K562 (cell line): ENCODE data around the gene MAST1. TPM values are rescaled to one million over a fixed set of nuclear protein-coding genes. Genes with fewer than 3 reads are reported as not detected.

ENCODE experiments used
- ATAC-seq: fragments of 200-7000 bp; cut with Tn5 transposase; 3 replicates; pipeline ENCODE4 v1.9.1; 2020; ENCODE audit warnings: moderate library complexity
- BruUV-seq: library from RNA; stranded (reverse); fragments of 400-500 nt; replicated peaks from 2 replicates; lab custom pipeline; 2021; lab: Mats Ljungman, UMichigan
- CTCF ChIA-PET: fragments of 300-600 bp; formaldehyde crosslinking; extraction: SDS; loops from one replicate; lab custom pipeline; 2021; ENCODE audit warnings: low intra/inter-chr PET ratio; lab: Yijun Ruan, JAX
- POLR2A ChIA-PET: fragments of 300-600, 350-650 bp; sonication (Branson Sonifier 250); formaldehyde crosslinking; extraction: SDS; loops from one replicate; lab custom pipeline; 2021; ENCODE audit warnings: antibody characterized with exemption, inconsistent platforms; lab: Yijun Ruan, JAX
- DNase-seq, 4 experiments: peaks; one replicate each; pipeline versions ENCODE4 v3.0.0 to v3.0.0-alpha.2; 2011 to 2018; ENCODE audit warnings: low spot score in 3 of 4, mixed read lengths in 3 of 4; ENCODE audit errors: extremely low read depth in 1 of 4
- FAIRE-seq: peaks from 2 replicates; lab custom pipeline; 2011; peaks lifted over from hg19 to GRCh38; lab: Jason Lieb, UNC
- H2AFZ ChIP-seq: 2 replicates; pipeline ENCODE4 v1.6.0; 2011; ENCODE audit warnings: low read depth, low read length, control low read depth, inconsistent platforms
- H3K27ac ChIP-seq: fragments of 200-600 bp; 3 replicates; pipeline ENCODE4 v1.8.0; 2011; ENCODE audit warnings: low read depth, mild to moderate bottlenecking, control low read depth, inconsistent platforms, low read length, moderate library complexity, mixed read lengths; ENCODE audit errors: extremely low read depth
- H3K27me3 ChIP-seq, 2 experiments: fragments of 300-600 bp in 1 of 2; 2 replicates in 1 of 2; 3 replicates in 1 of 2; pipeline versions ENCODE4 v1.6.0 to v1.8.0; 2011; ENCODE audit warnings: inconsistent platforms in 2 of 2, low read length in 2 of 2, mild to moderate bottlenecking in 1 of 2, mixed read lengths in 1 of 2, moderate library complexity in 1 of 2; ENCODE audit not compliant: control insufficient read depth in 2 of 2, insufficient read depth in 2 of 2
- H3K36me3 ChIP-seq: fragments of 300-600 bp; 3 replicates; pipeline ENCODE4 v1.8.0; 2011; ENCODE audit warnings: mild to moderate bottlenecking, low read length, inconsistent platforms; ENCODE audit not compliant: control insufficient read depth, insufficient read depth
- H3K4me1 ChIP-seq, 2 experiments: fragments of 200-600 bp in 1 of 2; replicated peaks in 1 of 2; 2 replicates in 1 of 2; 3 replicates in 1 of 2; pipeline versions ENCODE4 v1.5.1 to v1.8.0; 2011; ENCODE audit warnings: inconsistent platforms in 2 of 2, low read length in 2 of 2, mild to moderate bottlenecking in 1 of 2, mixed read lengths in 1 of 2, moderate library complexity in 1 of 2; ENCODE audit not compliant: control insufficient read depth in 2 of 2, insufficient read depth in 2 of 2
- H3K4me2 ChIP-seq: 2 replicates; pipeline ENCODE4 v1.6.1; 2011; ENCODE audit warnings: low read length, control low read depth, inconsistent platforms, mixed read lengths; ENCODE audit not compliant: insufficient read depth
- H3K4me3 ChIP-seq: fragments of 200-600 bp; sonication (generic), shearing (Covaris generic); 2 replicates; pipeline ENCODE4 v1.5.1; 2016; ENCODE audit warnings: control low read depth, inconsistent platforms
- H3K79me2 ChIP-seq: fragments of 200-600 bp; 3 replicates; pipeline ENCODE4 v1.8.0; 2011; ENCODE audit warnings: low read length, inconsistent platforms; ENCODE audit not compliant: control insufficient read depth, insufficient read depth
- H3K9ac ChIP-seq, 2 experiments: 2 replicates each; pipeline versions ENCODE4 v1.6.0 to v1.6.1; 2011; ENCODE audit warnings: low read depth in 2 of 2, low read length in 2 of 2, control low read depth in 1 of 2, inconsistent platforms in 1 of 2, mild to moderate bottlenecking in 1 of 2, mixed read lengths in 1 of 2; ENCODE audit not compliant: insufficient read depth in 1 of 2
- H3K9me1 ChIP-seq: one replicate; pipeline ENCODE4 v1.6.0; 2011; ENCODE audit warnings: inconsistent platforms, mild to moderate bottlenecking, low read length, moderate library complexity; ENCODE audit not compliant: control insufficient read depth, insufficient read depth
- H3K9me3 ChIP-seq: replicated peaks from 2 replicates; pipeline ENCODE4 v1.5.1; 2011; ENCODE audit warnings: low read depth, low read length, inconsistent platforms; ENCODE audit not compliant: control insufficient read depth, insufficient read depth
- H4K20me1 ChIP-seq: replicated peaks from 2 replicates; pipeline ENCODE4 v1.6.1; 2011; ENCODE audit warnings: low read length, inconsistent platforms, mixed read lengths; ENCODE audit not compliant: control insufficient read depth, insufficient read depth
- ADNP ChIP-seq: fragments of 200-800 bp; sonication (Bioruptor generic); IDR thresholded peaks from 2 replicates; pipeline ENCODE4 v1.6.1; 2016; ENCODE audit warnings: missing genetic modification characterization, missing compliant biosample characterization
- BCOR ChIP-seq: fragments of 450-650 bp; IDR thresholded peaks from 2 replicates; pipeline ENCODE4 v1.6.1; 2016
- BHLHE40 ChIP-seq: IDR thresholded peaks from 2 replicates; pipeline ENCODE4 v1.6.1; 2011; ENCODE audit warnings: low read length, improper control_type of control experiment
- CAMTA2 ChIP-seq: fragments of 250-450 bp; sonication (Bioruptor Pico); conservative IDR thresholded peaks from 2 replicates; pipeline ENCODE4 v1.5.1; 2022
- CCAR2 ChIP-seq: fragments of 200-400 bp; formaldehyde crosslinking; IDR thresholded peaks from 2 replicates; pipeline ENCODE4 v1.6.1; 2017; ENCODE audit warnings: mild to moderate bottlenecking, low read depth, low read length
- FOSL1 ChIP-seq: fragments of 200-800 bp; sonication (Bioruptor generic); conservative IDR thresholded peaks from 2 replicates; pipeline ENCODE4 v1.6.1; 2016; ENCODE audit warnings: missing genetic modification characterization, missing compliant biosample characterization
- GABPA ChIP-seq: fragments of 200-800 bp; sonication (Bioruptor generic); conservative IDR thresholded peaks from 2 replicates; pipeline ENCODE4 v1.6.1; 2016; ENCODE audit warnings: low read depth, missing genetic modification characterization, missing compliant biosample characterization
- GATAD2A ChIP-seq: fragments of 450-650 bp; IDR thresholded peaks from 2 replicates; pipeline ENCODE4 v1.6.1; 2017
- KLF10 ChIP-seq: fragments of 250-450 bp; sonication (Bioruptor Pico); IDR thresholded peaks from 2 replicates; pipeline ENCODE4 v1.6.1; 2021; ENCODE audit warnings: matching md5 sums
- RBM22 ChIP-seq: fragments of 200-400 bp; formaldehyde crosslinking; IDR thresholded peaks from 2 replicates; pipeline ENCODE4 v1.6.1; 2018; ENCODE audit warnings: low read length, low read depth; ENCODE audit not compliant: poor library complexity, severe bottlenecking
- THRAP3 ChIP-seq: fragments of 450-650 bp; IDR thresholded peaks from 2 replicates; pipeline ENCODE4 v1.6.1; 2016; ENCODE audit warnings: mild to moderate bottlenecking, inconsistent platforms, borderline replicate concordance
- U2AF1 ChIP-seq: fragments of 200-400 bp; formaldehyde crosslinking; optimal IDR thresholded peaks from 2 replicates; pipeline ENCODE3; 2017; ENCODE audit warnings: mild to moderate bottlenecking, low read depth, low read length, moderate library complexity
- U2AF2 ChIP-seq: fragments of 200-400 bp; formaldehyde crosslinking; optimal IDR thresholded peaks from 2 replicates; pipeline ENCODE3; 2017; ENCODE audit warnings: low read depth, mild to moderate bottlenecking, low read length
- ZNF134 ChIP-seq: fragments of 250-450 bp; sonication (Bioruptor Pico); conservative IDR thresholded peaks from 2 replicates; pipeline ENCODE4 v1.4.0; 2020
- ZNF197 ChIP-seq: fragments of 200-800 bp; sonication (Bioruptor generic); IDR thresholded peaks from 2 replicates; pipeline ENCODE4 v1.6.1; 2016; ENCODE audit warnings: low read depth, missing genetic modification characterization, missing compliant biosample characterization
- WGBS: fragments of 100-300 bp; shearing (Covaris generic); methylation state at CpG from one replicate; pipeline ENCODE4 v1.1.6; 2016; ENCODE audit warnings: low coverage, mixed read lengths; ENCODE audit not compliant: insufficient coverage; ENCODE audit errors: missing lambda C conversion rate; 5-methylcytosine and 5-hydroxymethylcytosine counted together
- in situ Hi-C: fragments of 300-500 bp; cut with MboI; formaldehyde crosslinking; loops from 4 replicates; pipeline ENCODE4 v1.15.0; 2018; ENCODE audit warnings: inconsistent platforms, mixed read lengths
- intact Hi-C: fragments of 100-400 bp; cut with micrococcal nuclease; formaldehyde crosslinking; loops from 2 replicates; pipeline ENCODE4 v1.14.2; 2022
- polyA plus RNA-seq, 8 experiments: library from polyadenylated mRNA; depleted of rRNA in 4 of 8; stranded (reverse) in 5 of 8; unstranded in 3 of 8; fragments of >200 nt; fragmentation: Nextera tagmentation in 2 of 8; fragmentation: Illumina TruSeq in 1 of 8; extraction: Ambion mirVana in 2 of 8; extraction: Trizol in 1 of 8; gene quantifications; 2 replicates each; pipeline versions ENCODE4 v1.2.1 to v1.2.3, GENCODE V29; 2011 to 2014; ENCODE audit warnings: inconsistent platforms in 1 of 8, missing spikeins in 1 of 8
- total RNA-seq, 7 experiments: library from RNA; depleted of rRNA in 6 of 7; stranded (reverse); fragments of >200 nt in 6 of 7; fragmentation: Illumina TruSeq in 2 of 7; extraction: Trizol in 2 of 7; gene quantifications; 2 replicates each; pipeline versions ENCODE4 v1.2.1 to v1.2.3, GENCODE V29; 2011 to 2021; ENCODE audit warnings: low replicate concordance in 1 of 7
- TF ChIP-seq, protein P1 (sequence below): sonication (generic); formaldehyde crosslinking; IDR thresholded peaks from 2 replicates; pipeline ENCODE4 v1.8.0; 2022; ENCODE audit warnings: missing genetic modification reagents, mild to moderate bottlenecking, borderline replicate concordance
- TF ChIP-seq, protein P2 (sequence below), 3 experiments: IDR thresholded peaks in 2 of 3; conservative IDR thresholded peaks in 1 of 3; 2 replicates each; pipeline ENCODE4 v1.5.1; 2011 to 2012; ENCODE audit warnings: low read length in 3 of 3, mild to moderate bottlenecking in 3 of 3, control low read depth in 2 of 3, improper control_type of control experiment in 1 of 3, inconsistent platforms in 1 of 3, low read depth in 1 of 3, mixed read lengths in 1 of 3, moderate library complexity in 1 of 3; ENCODE audit not compliant: insufficient read depth in 2 of 3
- TF ChIP-seq, protein P3 (sequence below): IDR thresholded peaks from 2 replicates; pipeline ENCODE4 v1.6.1; 2016; ENCODE audit warnings: missing genetic modification characterization, missing compliant biosample characterization

MAST1 gene
- total and polyA plus RNA-seq, 9 of the 15 experiments (the other 6 are each of a cell fraction or from before 2014, with no cell fraction given), result 0.48 to 10.3 (median 3.9) TPM

DNA sequence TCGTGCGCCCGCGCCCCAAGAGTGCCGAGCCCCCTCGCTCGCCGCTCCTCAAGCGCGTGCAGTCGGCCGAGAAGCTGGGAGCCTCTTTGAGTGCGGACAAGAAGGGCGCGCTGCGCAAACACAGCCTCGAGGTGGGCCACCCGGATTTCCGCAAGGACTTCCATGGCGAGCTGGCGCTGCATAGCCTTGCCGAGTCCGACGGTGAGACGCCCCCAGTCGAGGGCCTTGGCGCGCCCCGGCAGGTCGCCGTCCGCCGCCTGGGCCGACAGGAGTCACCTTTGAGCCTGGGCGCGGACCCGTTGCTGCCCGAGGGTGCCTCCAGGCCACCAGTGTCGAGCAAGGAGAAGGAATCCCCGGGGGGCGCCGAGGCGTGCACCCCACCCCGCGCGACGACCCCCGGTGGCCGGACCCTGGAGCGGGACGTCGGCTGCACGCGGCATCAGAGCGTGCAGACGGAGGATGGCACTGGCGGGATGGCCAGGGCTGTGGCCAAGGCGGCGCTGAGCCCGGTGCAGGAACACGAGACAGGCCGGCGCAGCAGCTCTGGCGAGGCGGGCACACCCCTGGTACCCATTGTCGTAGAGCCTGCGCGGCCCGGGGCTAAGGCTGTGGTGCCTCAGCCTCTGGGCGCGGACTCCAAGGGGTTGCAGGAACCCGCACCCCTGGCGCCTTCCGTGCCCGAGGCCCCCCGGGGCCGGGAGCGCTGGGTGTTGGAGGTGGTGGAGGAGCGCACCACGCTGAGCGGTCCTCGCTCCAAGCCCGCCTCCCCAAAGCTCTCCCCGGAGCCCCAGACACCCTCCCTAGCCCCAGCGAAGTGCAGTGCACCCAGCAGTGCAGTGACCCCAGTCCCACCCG lies 35.8 kb downstream of the MAST1 start (continued):
- TF ChIP-seq, protein P1, sequence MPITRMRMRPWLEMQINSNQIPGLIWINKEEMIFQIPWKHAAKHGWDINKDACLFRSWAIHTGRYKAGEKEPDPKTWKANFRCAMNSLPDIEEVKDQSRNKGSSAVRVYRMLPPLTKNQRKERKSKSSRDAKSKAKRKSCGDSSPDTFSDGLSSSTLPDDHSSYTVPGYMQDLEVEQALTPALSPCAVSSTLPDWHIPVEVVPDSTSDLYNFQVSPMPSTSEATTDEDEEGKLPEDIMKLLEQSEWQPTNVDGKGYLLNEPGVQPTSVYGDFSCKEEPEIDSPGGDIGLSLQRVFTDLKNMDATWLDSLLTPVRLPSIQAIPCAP (CRISPR knock-in tag), result no peak
- TF ChIP-seq CCAR2, result no peak
- TF ChIP-seq U2AF1, result no peak
- TF ChIP-seq RBM22, result peak; percentile 58
- TF ChIP-seq KLF10 (CRISPR knock-in tag), result no peak

GRCh38 chr19:12875086-12875485 lies 36.8 kb downstream of the MAST1 start:
- ATAC-seq (no peak), DNase-seq (no peak), FAIRE-seq (no peak)
- intact Hi-C loops (no loop called here), in situ Hi-C loops (no loop called here)
- H3K9me1 ChIP-seq, result no peaks in the 10 kb centered on the region
- no peak overlapping the region for H3K9ac ChIP-seq
- no TSS peak for BruUV-seq
- no peaks in the 10 kb centered on the region for H4K20me1 ChIP-seq
- POLR2A ChIA-PET, result interaction anchor here (0.6 to 1.1 kb wide), 2 partner anchors 16 to 34 kb away, joined by 3 to 6 read pairs; partner anchors contain the start of gene GCDH
- H3K9me3 ChIP-seq, result peaks cover 2% of the 10 kb centered on the region; the same call in 1 of the 2 replicates
- H3K79me2 ChIP-seq, result 0 out of 3 replicates have a peak, but pooled peaks cover 2% of the 10 kb centered on the region
- WGBS, result 84% methylated on average over 6 of the region's 6 CpGs
- no peak overlapping the region for H3K4me2 ChIP-seq
- H3K36me3 ChIP-seq, result peaks cover 28% of the 10 kb centered on the region; the same call in 2 of the 3 replicates
- peaks cover 0 to 33% of the 10 kb centered on the region in 2 experiments; a peak in 2 of 5 replicates for H3K4me1 ChIP-seq
- H2AFZ ChIP-seq, result no peak overlapping the region
- no peak overlapping the region for H3K4me3 ChIP-seq
- H3K27me3 ChIP-seq, result no peaks in the 10 kb centered on the region
- H3K27ac ChIP-seq, result no peak overlapping the region
- CTCF ChIA-PET, result no interaction called here
- TF ChIP-seq ZNF134 (CRISPR knock-in tag), result no peak
- TF ChIP-seq GABPA, result no peak
- TF ChIP-seq, protein P2, sequence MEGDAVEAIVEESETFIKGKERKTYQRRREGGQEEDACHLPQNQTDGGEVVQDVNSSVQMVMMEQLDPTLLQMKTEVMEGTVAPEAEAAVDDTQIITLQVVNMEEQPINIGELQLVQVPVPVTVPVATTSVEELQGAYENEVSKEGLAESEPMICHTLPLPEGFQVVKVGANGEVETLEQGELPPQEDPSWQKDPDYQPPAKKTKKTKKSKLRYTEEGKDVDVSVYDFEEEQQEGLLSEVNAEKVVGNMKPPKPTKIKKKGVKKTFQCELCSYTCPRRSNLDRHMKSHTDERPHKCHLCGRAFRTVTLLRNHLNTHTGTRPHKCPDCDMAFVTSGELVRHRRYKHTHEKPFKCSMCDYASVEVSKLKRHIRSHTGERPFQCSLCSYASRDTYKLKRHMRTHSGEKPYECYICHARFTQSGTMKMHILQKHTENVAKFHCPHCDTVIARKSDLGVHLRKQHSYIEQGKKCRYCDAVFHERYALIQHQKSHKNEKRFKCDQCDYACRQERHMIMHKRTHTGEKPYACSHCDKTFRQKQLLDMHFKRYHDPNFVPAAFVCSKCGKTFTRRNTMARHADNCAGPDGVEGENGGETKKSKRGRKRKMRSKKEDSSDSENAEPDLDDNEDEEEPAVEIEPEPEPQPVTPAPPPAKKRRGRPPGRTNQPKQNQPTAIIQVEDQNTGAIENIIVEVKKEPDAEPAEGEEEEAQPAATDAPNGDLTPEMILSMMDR (IDR thresholded peaks at IDR 0.05 in 2 of 3, conservative IDR thresholded peaks at IDR 0.05 in 1 of 3; ENCODE audit: insufficient read depth in 2 of 3, low read depth in 1 of 3, low read length in 3 of 3), result no peak
- TF ChIP-seq GATAD2A, result no peak
- no peak for TF ChIP-seq THRAP3
- no peak for TF ChIP-seq ZNF197 (CRISPR knock-in tag)
- TF ChIP-seq ADNP (tag), result peak; percentile 53
- no peak for TF ChIP-seq U2AF2
- TF ChIP-seq BCOR, result peak; percentile 46; the same call in 1 of the 2 replicates
- TF ChIP-seq CAMTA2 (CRISPR knock-in tag), result no peak
- TF ChIP-seq FOSL1 (tag), result no peak
- TF ChIP-seq, protein P3, sequence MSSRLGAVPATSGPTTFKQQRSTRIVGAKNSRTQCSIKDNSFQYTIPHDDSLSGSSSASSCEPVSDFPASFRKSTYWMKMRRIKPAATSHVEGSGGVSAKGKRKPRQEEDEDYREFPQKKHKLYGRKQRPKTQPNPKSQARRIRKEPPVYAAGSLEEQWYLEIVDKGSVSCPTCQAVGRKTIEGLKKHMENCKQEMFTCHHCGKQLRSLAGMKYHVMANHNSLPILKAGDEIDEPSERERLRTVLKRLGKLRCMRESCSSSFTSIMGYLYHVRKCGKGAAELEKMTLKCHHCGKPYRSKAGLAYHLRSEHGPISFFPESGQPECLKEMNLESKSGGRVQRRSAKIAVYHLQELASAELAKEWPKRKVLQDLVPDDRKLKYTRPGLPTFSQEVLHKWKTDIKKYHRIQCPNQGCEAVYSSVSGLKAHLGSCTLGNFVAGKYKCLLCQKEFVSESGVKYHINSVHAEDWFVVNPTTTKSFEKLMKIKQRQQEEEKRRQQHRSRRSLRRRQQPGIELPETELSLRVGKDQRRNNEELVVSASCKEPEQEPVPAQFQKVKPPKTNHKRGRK (tag), result no peak
- no peak for TF ChIP-seq BHLHE40
